ENCODE data around the gene HIRIP3. TPM values are rescaled to one million over a fixed set of nuclear protein-coding genes. Genes with fewer than 3 reads are reported as not detected.

The HIRIP3 gene
- total and polyA plus RNA-seq, 2 donors from 2014 or later = 16.0 to 18.7 TPM

DNA sequence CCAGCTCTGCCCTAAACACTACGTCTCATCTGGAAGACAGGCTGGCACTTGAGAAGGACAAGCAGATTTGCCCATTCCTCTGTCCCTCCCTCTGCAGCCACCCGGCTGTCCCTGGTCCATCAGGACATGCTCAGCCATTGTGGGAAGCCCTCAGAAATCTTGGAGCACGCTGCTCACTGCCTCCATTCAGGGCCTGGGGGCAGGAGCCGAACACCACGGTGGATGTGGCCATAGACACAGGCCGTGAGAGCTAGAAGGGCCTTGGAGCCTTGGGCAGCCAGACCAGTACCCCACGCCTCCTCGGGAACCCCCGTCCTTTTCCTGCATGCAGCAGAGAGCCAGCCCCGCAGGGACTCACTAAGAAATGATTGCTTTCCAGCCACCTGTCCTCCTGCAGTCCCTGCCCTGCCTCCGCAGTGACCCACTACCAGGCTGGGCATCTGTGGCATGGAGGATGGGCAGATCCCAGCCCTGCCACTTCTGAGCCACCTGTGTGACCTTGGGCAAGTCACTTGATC, 12.0 kb upstream of the HIRIP3 start:
- TF ChIP-seq CTCF (IDR thresholded peaks at IDR 0.05; ENCODE audit: borderline replicate concordance, extremely low read depth, insufficient read depth) = no peak

GRCh38 chr16:30006659-30007377, 11.4 kb upstream of the HIRIP3 start:
- no peak overlapping the region for H3K9ac ChIP-seq (ENCODE audit: low read length in 3 of 3)
- FAIRE-seq (no peak), DNase-seq (peak in 1 of 5 donors; percentile 73)
- H3K36me3 ChIP-seq (ENCODE audit: control insufficient read depth in 2 of 3, insufficient read depth in 3 of 3, low read length in 3 of 3) = peaks cover 0 to 2% (median 0%) of the 10 kb centered on the region in 3 donors
- no peak overlapping the region for H3K27ac ChIP-seq (ENCODE audit: low read depth in 2 of 2, low read length in 2 of 2)
- no peak for TF ChIP-seq CTCF (IDR thresholded peaks at IDR 0.05; ENCODE audit: borderline replicate concordance, extremely low read depth, insufficient read depth)
- intact Hi-C loops (cut with DNase I) = no loop called here
- H3K4me3 ChIP-seq (ENCODE audit: low read length in 3 of 3) = no peak overlapping the region
- H3K27me3 ChIP-seq (ENCODE audit: control insufficient read depth, insufficient read depth, low read length) = no peaks in the 10 kb centered on the region
- peaks cover 0 to 4% (median 0%) of the 10 kb centered on the region in 3 donors for H3K4me1 ChIP-seq (ENCODE audit: control insufficient read depth in 2 of 3, insufficient read depth in 2 of 3, low read depth in 1 of 3, low read length in 3 of 3)
- H3K9me3 ChIP-seq (ENCODE audit: control insufficient read depth in 2 of 3, insufficient read depth in 1 of 3, low read length in 3 of 3) = no peaks in the 10 kb centered on the region

More for the DNA sequence above, 12.0 kb upstream of the HIRIP3 start:
- H3K4me1 ChIP-seq (ENCODE audit: control insufficient read depth in 2 of 3, insufficient read depth in 2 of 3, low read depth in 1 of 3, low read length in 3 of 3) = peaks cover 0 to 4% (median 0%) of the 10 kb centered on the region in 3 donors
- H3K4me3 ChIP-seq (ENCODE audit: low read length in 3 of 3) = no peak overlapping the region
- H3K27ac ChIP-seq (ENCODE audit: low read depth in 2 of 2, low read length in 2 of 2) = no peak overlapping the region
- H3K9me3 ChIP-seq (ENCODE audit: control insufficient read depth in 2 of 3, insufficient read depth in 1 of 3, low read length in 3 of 3) = no peaks in the 10 kb centered on the region
- DNase-seq = no peak
- intact Hi-C loops (cut with DNase I) = no loop called here
- H3K36me3 ChIP-seq (ENCODE audit: control insufficient read depth in 2 of 3, insufficient read depth in 3 of 3, low read length in 3 of 3) = no peaks in the 10 kb centered on the region
- FAIRE-seq = no peak
- no peaks in the 10 kb centered on the region for H3K27me3 ChIP-seq (ENCODE audit: control insufficient read depth, insufficient read depth, low read length)
- no peak overlapping the region for H3K9ac ChIP-seq (ENCODE audit: low read length in 3 of 3)

DNA sequence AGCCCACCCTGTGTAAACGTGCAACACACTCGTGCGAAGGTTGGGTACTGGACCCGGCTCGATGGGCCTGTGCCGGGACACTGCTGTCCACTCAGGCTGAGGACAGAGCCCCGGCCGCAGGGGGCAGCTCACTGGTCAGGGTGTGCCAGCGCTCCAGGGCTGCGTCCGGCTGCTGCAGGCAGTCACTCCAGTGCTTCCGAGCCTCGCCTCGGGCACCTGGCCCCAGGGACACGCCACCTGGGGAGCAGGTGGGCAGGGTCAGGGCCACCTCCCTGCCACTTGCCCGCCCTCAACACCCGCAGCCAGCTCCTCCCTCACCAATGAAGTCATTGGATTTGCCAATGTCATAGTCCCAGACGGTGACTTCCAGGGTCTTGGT, 10.7 kb upstream of the HIRIP3 start:
- H3K36me3 ChIP-seq (ENCODE audit: control insufficient read depth in 2 of 3, insufficient read depth in 3 of 3, low read length in 3 of 3) = peaks cover 0 to 3% (median 0%) of the 10 kb centered on the region in 3 donors
- no peak overlapping the region for H3K9ac ChIP-seq (ENCODE audit: low read length in 3 of 3)
- no peak for TF ChIP-seq CTCF (IDR thresholded peaks at IDR 0.05; ENCODE audit: borderline replicate concordance, extremely low read depth, insufficient read depth)
- H3K4me1 ChIP-seq (ENCODE audit: control insufficient read depth in 2 of 3, insufficient read depth in 2 of 3, low read depth in 1 of 3, low read length in 3 of 3) = peaks cover 0 to 3% (median 0%) of the 10 kb centered on the region in 3 donors
- DNase-seq = peak in 1 of 5 donors; percentile 71
- no peaks in the 10 kb centered on the region for H3K9me3 ChIP-seq (ENCODE audit: control insufficient read depth in 2 of 3, insufficient read depth in 1 of 3, low read length in 3 of 3)
- H3K27me3 ChIP-seq (ENCODE audit: control insufficient read depth, insufficient read depth, low read length) = no peaks in the 10 kb centered on the region
- no peak overlapping the region for H3K27ac ChIP-seq (ENCODE audit: low read depth in 2 of 2, low read length in 2 of 2)
- no peak overlapping the region for H3K4me3 ChIP-seq (ENCODE audit: low read length in 3 of 3)
- intact Hi-C loops (cut with DNase I) = no loop called here
- no peak for FAIRE-seq

Data from kidney (tissue), 14 donors.